Head of caudate nucleus (tissue), 42 donors: Measurements from ENCODE around the gene CSF3.
A peak's percentile ranks its signal among the peaks of the same experiment; 100 is the strongest.

Experiments
- DNase-seq, 42 donors: peaks; one replicate each; pipeline versions ENCODE4 v3.0.0 to v3.0.0-alpha.2; 2020 to 2021; ENCODE audit warnings: mixed read lengths in 7 of 42
- intact Hi-C: fragments of 100-400 bp; cut with DNase I; formaldehyde crosslinking; loops from one replicate; pipeline ENCODE4 v1.15.0; 2022

CSF3 gene

DNA sequence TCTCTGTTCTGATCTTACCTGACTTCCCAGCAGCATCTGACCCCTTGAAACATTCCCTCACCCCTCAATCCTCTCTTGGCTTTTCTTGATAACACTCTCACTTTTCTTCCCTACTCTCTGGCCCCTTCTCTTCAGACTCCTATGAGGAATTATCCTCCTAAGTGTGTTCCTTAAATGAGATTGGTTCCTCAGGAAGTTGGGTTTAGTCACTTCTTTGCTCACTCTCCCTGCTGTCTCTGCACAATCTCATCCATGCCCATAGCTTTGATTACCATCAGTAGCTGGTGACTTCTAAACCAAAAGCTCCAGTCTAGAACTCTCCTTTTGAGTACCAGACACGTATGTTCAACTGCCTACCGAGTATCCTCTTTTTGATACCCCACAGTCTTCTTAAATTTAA is 26.0 kb downstream of the CSF3 start:
- intact Hi-C loops, result no loop called here
- no peak for DNase-seq

DNA sequence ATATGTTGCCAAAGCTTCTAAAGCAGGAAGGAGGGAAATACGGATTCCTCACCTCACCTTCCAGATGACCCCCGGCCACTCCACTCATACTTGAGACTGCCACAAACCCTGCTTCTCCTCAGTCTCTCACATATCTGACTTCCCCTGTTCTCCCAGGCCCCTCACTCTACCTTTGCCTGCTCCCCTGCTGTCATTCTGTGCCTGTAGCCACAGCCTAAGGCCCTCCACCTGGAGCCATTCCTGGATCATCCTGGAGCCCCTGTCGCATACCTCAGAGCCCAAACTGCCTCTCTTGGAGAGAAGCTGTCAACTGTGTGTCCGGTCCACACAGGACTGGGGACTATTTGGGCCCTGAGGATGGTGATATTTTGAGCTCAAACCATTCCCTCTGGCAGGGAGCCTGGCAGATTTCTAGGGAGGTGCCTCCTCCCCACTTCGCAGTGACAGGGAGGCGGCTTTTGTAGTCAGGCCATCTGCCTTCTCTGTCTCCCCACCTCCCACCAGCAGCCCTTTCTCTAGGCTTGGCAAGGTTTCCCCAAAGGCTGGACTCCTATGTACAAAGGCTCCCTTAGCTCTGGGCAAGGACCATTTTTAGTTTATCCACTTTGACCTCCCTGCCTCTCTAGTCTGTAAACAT is 41.3 kb downstream of the CSF3 start:
- intact Hi-C loops, result no loop called here
- DNase-seq, result peak in 1 of 42 donors; percentile 5

DNA sequence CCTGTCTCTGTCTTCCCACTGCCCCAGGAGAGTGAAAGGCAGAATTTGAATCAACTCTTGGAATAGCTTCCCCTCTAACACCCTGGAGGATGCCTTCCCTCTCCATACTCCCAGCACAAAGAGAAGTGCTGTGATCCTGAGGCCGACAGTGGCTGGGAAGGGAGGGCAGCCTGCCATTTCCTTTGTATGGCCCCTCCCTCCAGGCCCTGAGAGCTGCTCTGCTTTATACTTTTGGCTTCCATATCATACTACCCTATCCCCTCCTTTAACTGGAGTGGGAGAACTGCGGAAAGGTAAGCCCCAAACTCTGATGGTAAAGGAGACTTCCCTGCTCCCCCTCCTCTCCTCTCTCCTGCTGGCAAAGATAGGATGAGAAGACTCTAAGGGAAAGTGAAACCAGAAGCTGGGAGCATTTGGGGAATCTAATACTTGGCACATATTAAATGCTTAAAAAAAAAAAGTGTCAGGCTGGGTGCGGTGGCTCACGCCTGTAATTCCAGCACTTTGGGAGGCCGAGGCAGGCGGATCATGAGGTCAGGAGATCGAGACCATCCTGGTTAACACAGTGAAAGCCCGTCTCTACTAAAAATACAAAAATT is 43.0 kb downstream of the CSF3 start:
- no peak for DNase-seq
- intact Hi-C loops, result no loop called here

DNA sequence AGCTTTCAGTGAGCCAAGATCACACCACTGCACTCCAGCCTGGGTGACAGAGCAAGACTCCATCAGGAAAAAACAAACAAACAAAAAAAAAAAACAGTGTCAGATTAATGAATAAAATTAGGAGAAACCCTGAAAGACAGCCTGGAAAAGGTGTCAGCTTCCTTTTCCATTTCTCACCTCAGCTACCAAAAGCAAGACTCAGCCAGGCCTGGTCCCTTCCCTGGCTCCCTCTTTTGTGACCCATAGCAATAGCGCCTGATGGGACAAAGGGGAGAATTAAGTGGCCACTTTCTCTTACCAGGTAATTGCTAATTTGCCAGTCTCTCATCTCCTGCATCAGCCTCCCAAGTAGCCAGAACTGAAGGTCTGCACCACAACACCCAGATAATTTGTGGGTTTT is 43.6 kb downstream of the CSF3 start:
- intact Hi-C loops, result no loop called here
- no peak for DNase-seq

DNA sequence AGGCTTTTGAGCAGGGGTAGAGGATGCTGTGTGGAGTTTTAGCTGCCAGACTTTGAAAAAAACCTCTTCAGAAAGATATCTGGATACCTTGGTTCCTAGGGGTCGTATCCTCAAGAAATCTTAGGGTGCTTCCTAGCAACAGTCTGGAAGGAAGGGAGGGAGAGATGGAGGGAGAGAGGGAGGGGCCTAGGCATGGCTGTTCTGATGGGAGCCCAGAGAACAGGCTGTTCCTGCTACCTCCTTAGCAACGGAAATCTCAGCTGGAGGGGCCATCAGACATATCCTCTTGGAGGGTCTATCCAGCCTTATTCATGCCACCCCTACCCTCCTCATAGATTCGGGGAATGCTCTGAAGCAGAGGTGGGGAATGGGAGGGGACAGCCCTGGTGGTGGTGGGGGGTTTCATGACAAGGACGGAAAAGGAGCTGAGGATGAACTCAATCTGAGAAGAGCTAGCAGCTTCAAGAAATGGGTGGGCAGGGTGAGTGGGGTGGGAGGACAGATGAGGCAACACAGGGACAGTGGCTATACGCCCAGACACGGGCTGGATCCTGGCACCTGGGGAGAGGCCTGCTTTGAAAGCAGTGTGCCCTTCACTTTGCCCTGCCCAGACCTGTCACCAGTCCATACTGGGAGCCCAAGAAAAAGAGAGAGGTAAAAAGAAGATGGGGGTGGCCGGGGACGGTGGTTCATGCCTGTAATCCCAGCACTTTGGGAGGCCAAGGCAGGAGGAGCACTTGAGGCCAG is 44.7 kb downstream of the CSF3 start:
- no peak for DNase-seq
- intact Hi-C loops, result no loop called here

DNA sequence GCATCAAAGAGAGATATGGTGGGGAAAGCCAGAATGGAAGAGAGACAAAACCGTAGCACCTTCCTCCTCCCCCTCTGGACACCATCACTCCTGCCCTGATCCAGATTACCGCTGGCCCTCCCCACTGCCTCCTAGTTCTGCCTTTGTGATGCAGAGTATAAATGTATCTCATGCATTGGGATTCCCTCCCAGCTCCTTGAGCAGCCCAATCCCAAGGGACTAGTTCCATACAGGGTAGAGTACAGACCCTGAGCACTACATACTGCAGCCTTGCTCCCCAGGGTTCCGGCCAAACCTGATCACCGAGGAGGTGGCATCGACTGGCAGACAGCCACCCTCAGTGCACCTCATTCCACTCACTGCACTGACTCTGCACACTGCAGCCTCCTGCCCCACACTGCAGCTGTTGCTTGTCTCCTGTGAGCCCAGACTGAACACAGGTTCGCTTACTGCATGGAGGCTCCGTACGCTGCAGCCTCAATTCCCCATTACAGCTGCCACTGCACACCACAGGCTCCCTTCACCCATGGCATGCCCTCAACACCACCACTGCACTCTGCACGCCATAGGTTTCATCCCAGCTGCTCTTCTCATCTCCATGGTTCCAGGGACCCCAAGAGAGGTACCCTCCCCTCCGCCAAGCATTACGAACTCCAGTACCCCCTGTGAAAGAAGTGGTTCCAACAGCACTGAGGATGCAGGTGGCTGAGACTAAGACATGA is 45.8 kb downstream of the CSF3 start:
- DNase-seq, result peak in 3 of 42 donors; percentile 13 to 47 (median 31)
- intact Hi-C loops, result no loop called here

DNA sequence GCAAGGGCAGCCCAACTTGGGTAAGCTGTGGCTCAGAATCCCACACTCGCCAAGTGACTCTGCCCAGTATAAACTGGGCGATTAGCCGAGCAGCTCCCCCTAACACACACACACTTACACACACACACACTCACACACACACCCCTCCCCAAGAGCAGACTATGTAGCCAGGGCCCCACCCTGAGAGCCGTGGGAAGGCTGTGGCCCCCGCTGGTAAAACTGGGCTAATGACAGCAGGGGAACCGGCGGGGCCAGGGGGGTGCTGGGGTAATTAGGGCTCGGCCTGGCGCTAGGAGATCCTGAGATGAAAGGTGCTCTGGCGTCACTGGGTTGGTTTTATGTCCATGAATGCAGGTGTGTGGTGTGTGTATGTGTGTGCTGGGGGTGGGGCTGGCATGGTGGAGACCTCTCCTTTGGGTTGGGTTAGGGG is 46.4 kb downstream of the CSF3 start:
- intact Hi-C loops, result no loop called here

DNA sequence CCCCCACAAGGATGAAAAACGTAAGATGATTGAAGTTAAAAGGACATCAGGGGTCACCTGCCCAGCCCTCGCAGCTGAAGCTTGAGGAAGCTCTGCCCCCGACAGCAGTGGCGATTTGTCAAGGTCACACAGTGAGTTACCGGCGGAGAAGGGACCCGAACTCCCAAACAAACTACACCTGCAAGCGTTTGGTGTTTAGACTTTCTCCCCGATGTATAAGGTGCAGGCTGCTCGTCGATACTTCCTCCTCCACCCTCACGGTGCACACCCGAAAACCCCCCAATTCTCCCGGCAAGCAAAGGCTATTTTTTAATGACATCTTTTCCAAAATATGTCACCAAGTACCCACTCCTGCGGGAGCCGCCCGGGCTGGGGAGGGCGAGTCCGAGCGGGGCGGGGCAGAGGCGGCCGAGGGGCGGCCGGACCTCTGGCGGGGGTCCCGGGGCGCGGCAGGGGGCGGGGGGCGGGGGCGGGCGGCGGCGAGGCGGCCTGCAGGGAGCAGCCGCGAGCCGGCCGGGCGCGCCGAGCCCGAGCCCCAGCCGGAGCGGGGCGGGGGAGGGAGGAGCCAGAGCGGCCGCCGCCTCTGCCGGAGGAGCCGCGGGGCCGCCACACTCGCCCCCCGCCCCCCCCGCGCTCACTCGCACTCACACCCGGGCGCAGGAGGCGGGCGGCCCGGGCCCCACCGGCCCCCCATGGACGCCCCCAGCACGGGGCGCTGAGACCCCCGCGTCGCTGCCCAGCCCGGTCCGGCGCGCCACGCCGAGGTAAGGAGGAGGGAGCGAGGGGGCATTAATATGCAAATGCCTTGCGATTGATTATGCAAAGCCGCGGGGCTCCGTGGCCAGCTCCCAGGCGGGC is 47.3 kb downstream of the CSF3 start, which contains the start of gene THRA:
THRA (plus strand) TSS at position 637 of the 858 bp plus-strand sequence. CDS start 11,524 bp downstream, outside the sequence.
- peak in 41 of 42 donors; percentile 46 to 91 (median 81) for DNase-seq
- intact Hi-C loops, result no loop called here

More for the DNA sequence above, 46.4 kb downstream of the CSF3 start:
- DNase-seq, result peak in 3 of 42 donors; percentile 13 to 40 (median 30)

DNA sequence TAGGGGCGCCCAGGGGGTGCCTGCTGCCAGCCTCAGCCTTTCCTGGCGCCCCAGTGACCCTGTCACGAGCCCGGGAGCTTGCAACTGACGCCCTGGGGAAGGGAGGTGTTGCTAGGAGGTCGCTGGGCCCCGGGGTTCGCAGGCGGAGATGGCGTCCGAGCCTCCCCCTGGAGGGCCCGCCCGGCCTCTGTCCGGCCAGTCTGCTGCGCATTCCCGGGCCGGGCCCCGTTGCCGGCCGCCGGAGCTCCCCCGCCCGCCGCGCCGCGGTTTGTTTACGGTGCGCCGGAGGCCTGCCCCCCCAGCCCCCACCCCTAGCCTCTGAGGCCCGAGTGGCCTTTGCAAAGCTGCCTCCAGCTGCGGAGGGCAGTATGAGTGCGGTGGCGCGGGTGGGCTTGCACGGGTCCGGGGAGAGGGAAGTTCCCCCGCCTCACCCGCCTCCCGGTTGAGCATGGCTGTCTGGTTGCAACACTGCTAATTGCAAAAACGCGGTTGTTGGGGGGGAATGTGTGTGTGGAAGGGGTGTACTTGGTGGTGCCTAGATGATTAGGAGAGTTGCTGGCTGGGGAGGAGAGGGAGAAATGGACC is 48.0 kb downstream of the CSF3 start:
- peak in 36 of 42 donors; percentile 26 to 75 (median 52) for DNase-seq
- intact Hi-C loops, result no loop called here

DNA sequence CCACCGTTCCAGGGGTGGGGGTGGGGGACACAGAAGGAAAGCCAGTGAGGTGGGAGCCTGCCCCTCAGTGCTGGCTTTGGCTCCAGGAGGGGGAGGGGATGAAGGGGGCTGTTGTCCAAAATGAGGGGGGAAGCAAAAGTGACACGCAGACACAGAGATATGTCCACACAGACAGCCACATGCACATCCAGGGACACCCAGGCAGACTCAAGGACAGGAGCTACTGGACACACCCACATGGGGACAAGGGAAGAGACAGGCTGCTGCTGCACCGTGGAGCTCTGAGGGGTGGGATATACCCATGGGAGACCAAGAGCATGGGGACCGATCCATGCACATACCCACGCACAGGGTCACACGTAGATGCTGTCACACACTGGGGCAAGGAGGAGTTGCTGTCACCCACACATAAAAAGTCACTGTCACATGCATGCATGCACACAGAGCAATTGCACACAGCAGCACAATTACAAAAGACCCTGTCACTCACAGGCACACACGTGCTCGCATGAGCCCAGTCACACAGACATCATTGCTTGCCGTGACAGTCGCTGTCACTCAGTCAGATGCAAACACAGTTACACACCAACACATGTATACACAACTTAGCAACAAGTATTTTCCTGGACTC is 48.8 kb downstream of the CSF3 start:
- DNase-seq, result peak; percentile 51 to 91 (median 74)
- intact Hi-C loops, result no loop called here

DNA sequence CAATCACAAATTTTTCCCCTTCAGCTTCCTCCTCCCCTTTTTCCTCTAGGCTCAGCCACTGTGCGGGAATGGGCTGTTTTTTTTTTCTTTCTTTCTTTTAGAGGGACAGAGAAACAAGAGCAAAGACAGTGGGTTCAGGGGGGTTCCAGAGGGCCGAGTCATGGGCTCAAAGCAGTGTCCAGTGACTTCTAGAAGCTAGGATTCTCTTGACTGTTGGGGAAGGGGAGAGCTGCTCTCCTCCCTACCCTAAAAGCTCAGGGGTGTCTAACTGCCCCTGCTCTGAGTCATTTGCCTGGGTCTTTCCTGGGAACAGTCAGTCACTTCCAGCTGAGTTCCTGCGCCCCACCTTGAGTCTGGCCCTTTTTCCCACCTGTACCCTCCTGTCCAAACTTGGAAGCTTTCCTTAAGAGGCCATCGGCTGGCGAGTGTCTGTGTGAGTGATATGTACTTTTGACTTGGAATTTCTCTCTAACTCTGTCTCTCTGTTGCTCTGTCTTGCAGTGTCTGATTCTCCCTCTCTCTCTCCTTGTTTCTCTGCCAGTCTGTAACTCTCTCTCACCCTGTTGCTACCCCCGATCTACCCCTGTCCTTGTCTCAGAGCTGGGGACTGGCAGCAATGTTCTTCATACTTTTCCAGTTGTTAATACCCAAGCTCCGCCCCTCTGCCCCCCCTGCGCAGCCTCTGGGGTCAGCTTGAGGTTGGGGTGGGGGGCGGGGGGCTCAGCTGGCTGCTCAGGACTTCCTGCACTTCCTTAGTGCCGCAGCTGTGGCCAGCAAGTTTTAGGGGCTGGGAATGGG is 49.9 kb downstream of the CSF3 start:
- DNase-seq, result peak in 24 of 42 donors; percentile 31 to 74 (median 46)
- intact Hi-C loops, result no loop called here

DNA sequence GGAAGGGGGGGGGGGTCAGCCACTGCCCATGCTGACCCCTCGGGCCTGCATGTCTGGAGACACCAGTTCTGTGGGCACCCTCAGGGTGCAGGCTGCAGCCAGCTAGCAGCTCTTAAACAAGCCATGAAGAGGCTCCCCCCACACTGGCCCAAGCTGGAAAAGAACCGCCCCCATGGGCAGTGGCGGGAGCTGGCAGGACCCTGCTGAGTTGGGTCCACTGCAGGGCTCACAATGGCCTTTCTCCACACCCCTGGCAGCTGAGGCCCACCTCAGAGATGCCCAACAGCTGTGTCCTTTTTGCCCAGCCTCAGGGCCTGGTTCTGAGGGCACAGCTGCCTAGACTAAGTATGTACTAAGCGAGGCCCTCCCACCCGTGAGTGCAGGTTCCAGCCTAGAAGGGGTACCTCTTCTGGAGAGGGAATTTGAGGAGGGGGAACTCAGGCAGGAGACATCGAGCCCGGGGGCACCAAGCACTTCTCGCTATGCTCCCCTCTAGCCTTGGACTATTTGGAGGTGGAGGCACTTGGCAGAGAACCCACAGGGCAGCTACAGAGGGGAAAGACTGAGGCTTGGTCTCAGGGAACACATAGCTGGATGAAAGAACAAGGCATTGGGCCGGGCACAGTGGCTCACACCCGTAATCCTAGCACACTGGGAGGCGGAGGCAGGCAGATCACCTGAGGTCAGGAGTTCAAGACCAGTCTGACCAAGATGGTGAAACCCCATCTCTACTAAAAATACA is 50.7 kb downstream of the CSF3 start:
- peak in 30 of 42 donors; percentile 19 to 74 (median 50) for DNase-seq
- intact Hi-C loops, result no loop called here
